ENCODE data around the gene KDM4B.
A peak's percentile ranks its signal among the peaks of the same experiment; 100 is the strongest.

The KDM4B gene

DNA sequence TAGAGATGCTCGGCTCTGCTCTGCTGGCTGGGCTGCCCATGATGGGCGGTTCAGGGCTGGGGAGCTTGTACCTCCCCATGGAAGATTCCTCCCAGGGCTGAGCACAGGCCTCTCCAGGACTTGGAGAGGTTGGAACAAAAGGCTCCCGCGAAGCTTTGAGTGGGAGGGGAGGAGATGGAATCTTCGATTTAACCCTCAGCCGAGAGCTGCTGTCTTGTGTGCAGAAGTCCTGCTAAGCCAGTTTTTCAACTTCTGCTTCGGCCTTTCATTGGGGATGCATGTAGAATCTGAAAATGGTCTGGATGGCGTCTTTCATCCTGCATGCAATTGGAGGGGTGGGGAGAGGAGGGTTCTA, 163.3 kb downstream of the KDM4B start:
- no peak for DNase-seq (ENCODE audit: low read depth in 2 of 3, low spot score in 2 of 3)

DNA sequence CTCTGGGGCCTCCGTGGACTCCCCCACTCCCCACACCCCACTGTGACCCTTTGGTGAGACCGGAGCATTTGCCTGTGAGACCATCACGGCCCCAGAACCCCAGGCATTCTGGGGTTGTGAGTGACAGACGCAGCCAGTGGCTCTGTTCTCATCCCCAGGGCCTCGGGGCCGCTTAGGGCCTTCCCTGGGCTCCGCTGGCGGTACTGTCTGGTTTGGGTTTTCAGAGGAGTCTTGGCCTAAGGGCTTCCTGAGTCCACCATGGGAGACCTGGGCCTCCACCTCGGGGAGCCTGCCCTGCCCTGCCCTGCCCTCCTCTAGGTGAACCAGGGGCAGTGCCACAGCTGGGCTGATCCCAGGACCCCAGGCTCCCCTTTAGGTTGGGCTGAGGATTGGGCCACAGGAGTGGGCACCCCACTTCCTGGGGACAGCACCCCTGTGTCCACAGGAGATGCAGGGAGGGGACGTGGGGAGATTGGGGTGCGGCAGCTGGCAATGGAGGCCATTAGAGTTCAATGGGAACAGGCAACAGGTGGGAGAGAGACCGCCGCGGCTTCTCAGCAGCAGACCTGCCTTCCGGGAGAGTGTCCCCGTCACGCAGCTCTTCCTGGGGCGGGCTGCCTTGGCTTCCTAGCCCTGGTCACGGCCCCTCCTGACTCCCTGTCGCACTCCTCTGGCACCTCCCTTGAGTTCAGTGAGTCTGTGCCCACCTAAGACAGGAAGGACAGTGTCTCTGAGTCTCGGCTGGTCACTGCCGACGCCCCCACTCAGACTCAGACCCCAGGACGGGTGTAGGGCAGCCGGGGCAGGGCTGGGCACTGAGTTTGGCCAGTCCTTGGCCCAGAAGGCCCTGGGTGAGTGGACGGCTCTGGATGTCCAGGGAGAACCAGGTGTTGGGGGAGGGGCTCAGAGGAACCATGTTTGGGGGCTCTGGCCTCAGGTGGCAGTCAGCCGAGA, 164.1 kb downstream of the KDM4B start:
- no peak for DNase-seq (ENCODE audit: low read depth in 2 of 3, low spot score in 2 of 3)

DNA sequence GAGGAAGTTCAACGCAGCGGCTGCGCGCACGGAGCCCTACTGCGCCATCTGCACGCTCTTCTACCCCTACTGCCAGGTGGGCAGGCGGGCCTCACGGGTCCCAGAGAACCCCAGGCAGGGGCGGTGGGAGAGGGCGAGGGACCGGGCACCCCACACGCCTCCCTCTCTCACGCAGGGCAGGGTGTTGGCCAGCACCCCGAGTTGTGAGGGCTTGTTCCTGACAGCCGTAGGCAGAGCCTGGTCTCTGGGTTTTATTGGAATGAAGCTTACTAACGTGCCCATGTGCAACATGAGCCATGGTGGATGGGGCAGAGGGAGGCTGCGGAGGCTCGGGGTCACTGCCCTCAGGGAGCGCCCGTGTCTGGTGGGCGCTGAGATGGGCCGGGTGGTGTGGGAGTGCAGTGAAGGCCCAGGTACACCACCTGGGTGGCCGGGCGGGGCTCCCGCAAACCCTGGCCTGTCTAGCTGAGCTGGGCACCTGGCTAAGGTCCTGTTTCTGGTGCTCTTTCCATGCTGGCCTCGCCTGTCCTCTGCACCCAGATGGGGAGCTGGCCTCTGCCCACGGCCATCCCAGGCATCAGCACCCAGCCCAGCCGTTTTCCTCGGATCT, 165.2 kb downstream of the KDM4B start:
- DNase-seq (ENCODE audit: low read depth in 2 of 3, low spot score in 2 of 3), result no peak

DNA sequence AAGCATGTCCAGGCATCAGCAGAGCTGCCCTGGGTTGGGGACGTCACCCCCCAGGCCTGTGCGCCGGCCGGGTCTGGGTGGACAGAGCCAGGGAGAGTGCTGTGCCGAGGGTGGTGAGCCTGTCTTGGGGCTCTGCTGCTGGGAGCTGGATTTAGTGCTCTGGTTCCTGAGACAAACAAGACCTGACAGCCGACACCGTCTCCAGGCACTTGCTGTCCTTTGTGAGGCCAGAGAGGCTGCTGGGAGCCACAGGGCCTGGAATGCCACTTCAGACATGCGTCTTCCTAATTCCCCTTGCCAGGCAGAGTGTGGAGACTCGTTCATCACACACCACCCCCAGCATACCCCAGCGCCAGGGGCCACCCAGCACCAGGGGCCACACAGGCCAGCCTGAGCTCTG, 165.8 kb downstream of the KDM4B start:
- DNase-seq (ENCODE audit: low read depth in 2 of 3, low spot score in 2 of 3), result no peak

DNA sequence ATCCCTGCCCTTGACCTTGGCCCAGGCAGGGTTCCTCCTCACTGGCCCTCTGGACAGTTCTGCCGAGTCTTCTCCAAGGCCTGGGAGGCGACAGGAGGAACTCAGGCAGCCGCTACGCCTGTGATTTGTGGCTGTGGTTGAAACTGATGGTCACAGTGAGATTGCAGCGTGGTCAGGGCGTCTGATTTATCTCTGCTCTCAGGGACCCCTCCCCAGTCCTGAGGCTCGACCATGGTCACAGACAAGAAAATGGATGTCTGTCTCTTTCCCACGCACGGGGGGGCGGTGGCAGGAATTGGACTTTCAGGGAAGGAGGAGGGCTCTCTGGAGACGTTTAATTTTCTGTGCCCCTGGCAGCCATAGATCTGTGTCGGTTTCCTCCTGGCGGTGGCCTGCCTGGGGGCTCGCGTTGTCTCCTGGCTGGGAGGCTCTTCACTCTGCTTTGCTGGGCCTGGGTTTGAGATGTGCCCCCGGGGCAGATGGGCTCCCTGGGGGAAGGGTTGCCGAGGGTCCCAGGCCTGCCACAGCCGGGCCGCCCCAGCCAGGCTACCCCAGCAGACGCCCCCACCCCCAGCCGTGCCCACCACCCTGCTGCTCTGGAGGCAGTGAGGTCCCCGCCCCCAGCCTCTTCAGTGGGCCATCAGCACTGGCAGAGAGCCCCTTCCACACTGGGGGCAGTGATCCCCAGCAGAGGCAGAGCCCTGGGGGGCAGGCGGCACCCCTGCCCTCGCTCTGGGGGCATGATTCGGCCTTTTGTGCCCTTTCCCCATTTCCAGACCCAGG, 167.4 kb downstream of the KDM4B start:
- no peak for DNase-seq (ENCODE audit: low read depth in 2 of 3, low spot score in 2 of 3)

DNA sequence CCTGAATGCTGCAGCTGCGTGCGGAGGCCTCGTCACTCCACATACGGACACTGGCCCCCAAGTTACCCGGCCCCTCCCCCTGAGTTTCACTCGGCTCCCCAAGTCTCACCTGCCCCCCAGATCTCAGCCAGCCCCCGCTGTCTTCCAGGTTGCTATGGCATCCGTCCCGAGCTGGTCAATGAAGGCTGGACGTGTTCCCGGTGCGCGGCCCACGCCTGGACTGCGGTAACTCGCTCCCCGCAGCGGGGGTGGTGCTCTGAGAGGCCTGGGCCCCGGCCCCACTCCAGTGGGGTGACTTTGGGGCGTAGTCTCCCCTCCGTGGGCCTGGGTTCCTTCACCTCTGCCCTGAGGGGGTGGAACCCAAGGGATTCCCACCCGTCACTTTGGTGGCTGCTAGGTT, 168.2 kb downstream of the KDM4B start:
- DNase-seq (ENCODE audit: low read depth in 2 of 3, low spot score in 2 of 3), result no peak

DNA sequence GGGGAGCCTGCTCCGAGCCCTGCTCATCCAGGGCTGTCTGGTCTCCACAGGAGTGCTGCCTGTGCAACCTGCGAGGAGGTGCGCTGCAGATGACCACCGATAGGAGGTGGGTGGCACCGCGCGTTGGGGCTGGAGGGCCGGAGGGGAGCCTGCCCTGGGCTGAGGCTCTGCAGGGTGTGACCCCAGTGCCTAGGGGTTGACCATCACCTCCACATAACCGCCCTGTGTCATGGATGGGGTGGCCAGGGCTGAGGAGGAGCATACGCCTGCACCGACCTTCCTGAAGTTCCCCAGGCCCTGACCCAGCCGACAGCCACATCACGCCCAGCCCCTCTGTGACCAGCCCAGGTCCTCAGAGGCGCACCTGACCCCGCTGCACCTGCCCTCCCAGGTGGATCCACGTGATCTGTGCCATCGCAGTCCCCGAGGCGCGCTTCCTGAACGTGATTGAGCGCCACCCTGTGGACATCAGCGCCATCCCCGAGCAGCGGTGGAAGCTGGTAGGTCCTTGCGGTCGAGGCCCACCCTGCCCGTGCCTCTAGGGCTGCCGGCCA, 168.7 kb downstream of the KDM4B start:
- DNase-seq (ENCODE audit: low read depth in 2 of 3, low spot score in 2 of 3), result no peak

DNA sequence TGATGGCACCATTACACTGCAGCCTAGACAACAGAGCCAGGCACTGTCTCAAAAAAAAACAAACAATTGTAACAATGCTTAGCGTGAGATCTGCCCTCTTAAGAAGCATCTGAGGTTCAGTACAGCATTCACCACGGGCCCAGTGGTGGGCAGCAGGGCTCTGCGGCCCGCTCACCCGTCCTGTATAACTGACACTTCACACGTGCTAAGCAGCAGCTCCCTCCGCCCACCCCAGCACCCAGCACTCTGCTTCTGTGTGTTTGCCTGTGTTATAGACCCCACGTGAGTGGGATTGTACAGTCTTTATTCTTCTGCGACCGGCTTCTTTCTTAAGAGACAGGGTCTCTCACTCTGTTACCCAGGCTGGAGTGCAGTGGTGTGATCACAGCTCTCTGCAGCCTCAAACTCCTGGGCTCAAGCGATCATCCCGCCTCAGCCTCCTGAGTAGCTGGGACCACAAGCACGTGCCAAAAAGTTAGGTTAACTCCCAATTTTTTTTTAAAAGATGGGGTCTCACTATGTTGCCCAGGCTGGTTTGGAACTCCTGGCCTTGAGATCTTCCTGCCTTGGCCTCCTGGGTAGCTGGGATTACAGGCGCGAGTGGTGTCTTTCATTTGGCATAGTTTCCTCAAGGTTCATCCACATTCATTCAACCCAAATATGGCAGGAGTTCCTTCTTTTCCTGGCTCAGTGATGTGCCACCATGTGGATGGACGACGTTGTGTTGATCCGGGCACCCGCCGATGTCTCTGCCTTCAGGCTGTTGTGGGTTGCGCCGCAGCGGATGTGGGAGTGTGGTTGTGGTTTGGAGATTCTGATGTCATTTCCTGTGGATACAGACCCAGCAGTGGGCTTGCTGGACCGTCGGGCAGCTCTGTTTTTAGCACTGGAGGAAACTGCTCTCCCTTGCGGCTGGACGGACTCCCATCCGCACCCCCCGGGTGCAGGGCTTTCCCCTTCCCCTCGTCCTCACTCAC, 170.0 kb downstream of the KDM4B start:
- DNase-seq (ENCODE audit: low read depth in 2 of 3, low spot score in 2 of 3), result peak; percentile 73 to 89 (median 79)

DNA sequence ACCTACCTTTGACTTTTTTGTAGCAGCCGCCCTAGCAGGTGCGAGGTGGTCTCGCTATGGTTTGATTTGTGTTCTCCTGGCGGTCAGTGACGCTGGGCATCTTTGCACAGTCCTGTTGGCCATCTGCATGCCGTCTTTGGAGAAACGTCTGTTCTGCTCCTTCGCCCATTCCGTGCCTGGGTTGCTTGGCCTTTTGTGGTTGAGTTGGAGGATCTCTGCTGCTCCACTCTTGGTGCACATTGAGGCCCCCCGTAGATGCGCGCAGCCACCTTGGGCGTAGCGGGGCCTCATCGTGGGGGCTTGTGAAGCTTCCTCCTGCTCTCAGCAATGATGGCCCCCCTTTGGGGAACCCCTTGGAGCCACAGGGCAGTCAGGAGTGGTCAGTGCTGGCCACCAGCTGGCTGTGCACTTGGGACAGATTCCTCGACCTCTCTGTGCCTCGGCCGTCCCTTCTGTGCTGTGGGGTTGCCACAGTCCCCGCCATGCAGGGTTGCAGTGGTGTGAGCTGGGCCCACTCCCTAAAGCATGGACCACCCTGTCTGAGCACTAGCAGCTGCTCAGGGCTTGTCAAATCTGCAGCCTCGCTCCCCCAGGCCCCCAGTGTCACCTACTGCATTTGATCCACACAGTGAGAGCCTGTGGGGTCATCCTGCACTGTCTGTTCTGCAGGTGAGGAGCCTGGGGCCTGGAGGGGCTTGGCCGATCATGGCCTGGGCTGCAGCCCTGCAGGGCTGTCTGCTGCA, 170.8 kb downstream of the KDM4B start:
- no peak for DNase-seq (ENCODE audit: low read depth in 2 of 3, low spot score in 2 of 3)

DNA sequence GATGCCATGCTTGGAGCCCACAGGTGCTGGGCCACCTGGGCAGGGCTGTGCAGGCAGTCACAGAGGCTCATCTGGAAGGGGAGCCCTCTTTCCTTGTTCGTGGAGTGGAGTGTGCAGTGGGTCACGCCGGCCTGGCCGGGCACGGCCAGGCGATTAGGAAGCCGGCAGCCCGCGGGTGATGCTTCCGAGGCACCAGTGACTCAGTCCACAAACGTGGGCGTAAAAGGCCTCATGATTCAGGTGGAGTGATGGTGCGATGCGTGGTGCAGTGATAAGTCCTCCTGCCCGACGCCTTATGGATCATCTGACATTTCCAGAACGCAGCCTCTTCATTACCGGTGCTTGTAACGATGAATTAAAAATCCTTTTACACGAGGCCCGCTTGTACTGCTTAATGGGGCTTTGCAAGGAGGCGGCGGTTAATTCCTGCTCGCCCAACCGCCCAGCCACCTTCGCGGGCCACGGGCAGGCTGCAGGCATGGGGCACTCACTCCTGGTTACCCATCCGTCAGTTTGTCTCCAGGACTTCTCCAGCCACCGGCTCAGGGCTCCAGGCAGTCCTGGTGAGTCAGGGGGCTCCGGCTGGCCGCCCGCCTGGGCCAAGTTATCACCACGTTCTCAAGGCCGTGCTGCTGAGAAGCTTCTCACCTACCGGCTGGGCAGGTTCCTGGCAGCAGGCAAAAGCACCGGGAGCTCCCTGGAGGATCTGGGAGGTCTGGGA, 172.4 kb downstream of the KDM4B start:
- DNase-seq (ENCODE audit: low read depth in 2 of 3, low spot score in 2 of 3), result no peak

DNA sequence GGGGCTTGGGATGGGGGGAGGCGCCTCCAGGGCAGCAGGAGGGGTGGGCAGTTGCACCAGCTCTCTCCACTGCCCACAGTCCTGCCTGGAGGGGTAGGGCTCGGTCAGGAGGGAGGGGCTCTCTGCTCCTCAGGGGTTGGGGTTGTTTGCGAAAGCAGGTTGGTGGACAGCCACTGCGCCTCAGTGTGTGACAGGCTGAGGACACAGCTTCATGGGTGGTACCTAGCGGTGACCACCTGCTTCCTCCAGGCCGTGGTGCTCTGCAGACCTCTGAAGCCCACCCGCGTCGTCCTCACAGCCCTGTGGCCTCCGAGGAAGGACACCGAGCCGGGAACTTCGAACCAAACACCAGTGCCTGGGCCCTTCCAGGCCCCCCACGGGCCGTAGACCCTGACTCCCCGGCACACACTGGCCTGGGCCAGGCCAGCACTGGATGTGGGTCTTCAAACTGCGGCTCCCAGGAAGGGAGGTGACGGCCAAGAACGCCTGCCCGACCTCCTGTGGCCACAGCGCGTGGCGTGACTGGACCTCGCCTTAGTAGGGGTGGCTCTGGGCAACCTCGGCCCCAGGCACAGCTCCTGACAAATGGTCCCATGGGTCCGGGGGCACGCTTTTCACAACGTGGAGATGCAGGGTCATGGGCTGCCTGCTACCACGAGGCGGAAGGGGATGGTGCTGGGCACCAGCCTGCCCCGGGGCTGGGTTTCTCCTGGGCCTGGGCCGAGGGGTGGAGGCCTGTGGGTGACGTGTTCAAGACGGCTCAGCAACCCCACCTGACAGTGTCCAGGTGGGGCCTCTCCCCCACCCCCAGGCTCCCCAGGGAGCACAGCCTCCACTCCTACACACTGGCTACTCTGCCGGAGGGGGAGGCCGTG, 173.2 kb downstream of the KDM4B start:
- no peak for DNase-seq (ENCODE audit: low read depth in 2 of 3, low spot score in 2 of 3)

DNA sequence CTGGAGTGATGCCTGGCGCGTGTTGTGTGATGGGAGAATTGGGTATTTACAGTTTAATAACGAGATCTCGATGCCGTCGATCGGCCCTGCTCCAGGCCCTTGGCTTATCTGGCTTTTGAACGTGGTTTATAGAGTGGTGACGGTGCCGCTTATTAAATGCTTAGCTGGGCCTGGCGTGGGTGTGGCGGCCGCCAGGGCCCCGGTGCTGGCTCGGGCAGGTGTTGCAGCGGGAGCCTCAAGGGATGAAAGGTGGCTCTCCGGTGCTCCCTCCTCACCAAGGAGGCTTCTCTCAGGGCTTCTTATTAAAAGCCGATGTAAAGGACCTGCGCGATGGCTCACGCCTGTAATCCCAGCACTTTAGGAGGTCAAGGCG, 173.8 kb downstream of the KDM4B start:
- no peak for DNase-seq (ENCODE audit: low read depth in 2 of 3, low spot score in 2 of 3)

DNA sequence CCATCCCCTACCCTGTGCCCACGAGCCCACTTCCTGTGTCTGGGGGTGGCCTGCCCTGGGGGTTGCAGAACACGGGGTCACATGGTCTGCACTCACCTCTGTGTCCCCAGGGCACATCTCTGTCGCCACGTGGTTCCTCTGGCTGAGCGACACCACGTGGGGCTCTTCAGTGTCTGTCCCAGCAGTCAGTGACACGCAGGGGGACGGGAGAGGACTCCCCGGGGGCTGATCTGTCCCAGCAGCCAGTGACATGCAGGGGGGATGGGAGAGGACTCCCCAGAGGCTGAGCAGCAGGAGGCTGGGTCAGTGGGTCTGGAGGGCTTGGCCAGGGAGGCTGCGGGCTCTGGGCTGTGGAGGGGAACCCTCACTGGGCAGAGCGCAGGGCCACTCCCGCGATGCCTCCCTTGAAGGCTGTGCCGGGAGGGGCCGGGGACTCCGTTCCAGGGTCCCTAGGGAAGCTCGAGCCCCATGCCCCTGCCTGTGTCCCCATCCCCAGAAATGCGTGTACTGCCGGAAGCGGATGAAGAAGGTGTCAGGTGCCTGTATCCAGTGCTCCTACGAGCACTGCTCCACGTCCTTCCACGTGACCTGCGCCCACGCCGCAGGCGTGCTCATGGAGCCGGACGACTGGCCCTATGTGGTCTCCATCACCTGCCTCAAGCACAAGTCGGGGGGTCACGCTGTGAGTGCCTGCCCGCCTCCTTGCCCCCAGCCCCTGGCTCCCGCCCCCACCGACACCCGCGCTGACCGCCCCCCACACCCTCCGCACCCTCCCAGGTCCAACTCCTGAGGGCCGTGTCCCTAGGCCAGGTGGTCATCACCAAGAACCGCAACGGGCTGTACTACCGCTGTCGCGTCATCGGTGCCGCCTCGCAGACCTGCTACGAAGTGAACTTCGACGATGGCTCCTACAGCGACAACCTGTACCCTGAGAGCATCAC, 174.8 kb downstream of the KDM4B start:
- no peak for DNase-seq (ENCODE audit: low read depth in 2 of 3, low spot score in 2 of 3)

DNA sequence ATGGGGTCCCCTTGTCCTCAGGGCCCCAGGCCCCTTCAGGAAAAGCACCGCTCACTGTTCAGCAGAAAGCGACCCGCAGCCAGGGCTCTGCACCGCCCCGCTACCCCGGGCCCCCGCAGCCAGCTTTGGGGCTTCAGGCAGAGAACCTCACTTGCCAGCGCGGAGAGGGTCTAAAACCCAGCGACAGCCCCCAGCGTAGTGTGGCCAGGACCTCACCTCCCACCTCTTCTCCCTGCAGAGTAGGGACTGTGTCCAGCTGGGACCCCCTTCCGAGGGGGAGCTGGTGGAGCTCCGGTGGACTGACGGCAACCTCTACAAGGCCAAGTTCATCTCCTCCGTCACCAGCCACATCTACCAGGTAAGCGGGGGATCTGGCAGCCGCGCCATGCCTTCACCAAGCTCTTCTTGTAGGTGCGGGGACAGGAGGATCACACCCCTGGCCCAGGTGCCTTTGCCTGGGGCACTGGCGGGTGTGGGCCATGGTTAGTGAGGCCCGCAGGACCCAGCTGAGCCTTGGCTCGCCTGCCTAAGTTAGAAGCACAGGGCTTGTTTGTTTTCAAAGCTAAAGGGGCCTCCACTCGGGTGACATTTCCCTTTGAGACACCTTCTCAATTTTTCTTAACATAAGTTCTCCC, 175.7 kb downstream of the KDM4B start:
- no peak for DNase-seq (ENCODE audit: low read depth in 2 of 3, low spot score in 2 of 3)

DNA sequence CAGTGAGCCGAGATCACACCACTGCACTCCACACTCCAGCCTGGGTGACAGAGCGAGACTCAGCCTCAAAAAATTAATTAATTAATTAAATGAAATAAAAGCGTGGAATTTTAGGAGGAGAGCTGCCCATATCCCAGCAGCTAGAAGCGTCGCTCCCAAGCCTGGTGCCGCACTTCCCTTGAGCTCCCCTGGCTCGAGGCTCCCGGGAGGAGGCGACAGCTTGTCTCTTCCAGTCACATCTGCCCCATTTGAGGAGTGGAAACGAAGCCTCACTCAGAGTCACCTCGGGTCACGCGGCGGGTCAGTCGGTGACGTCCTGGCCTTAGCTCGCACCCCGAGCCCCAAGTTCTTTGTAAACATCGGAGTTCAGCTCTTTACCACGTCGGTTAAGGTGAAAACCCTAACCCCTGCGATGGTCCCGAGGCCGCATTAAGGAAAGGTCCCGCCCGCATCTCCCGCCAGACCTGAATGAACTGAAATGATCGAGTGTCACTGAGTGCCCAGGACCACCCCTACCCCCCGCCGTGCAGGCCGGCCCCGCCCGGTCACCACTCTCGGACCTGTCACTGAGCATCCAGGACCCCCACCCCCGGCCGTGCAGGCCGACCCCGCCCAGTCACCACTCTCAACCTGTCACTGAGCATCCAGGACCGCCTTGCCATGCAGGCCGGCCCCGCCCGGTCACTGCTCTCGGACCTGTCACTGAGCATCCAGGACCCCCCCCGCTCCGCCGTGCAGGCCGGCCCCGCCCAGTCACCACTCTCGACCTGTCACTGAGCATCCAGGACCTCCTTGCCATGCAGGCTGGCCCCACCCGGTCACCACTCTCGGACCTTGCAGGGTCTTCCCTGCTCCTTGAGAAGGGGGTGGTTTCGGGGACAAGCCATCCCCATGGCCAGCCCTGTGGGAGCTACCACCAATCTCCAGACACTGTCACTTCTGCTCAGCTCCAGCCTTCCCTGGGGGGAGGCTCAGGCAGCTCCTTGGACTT, 176.9 kb downstream of the KDM4B start:
- DNase-seq (ENCODE audit: low read depth in 2 of 3, low spot score in 2 of 3), result no peak
